Measurements from ENCODE around the gene RNU1-4. TPM values are rescaled to one million over a fixed set of nuclear protein-coding genes. Genes with fewer than 3 reads are reported as not detected.
A peak's percentile ranks its signal among the peaks of the same experiment; 100 is the strongest.
"Not testable (repeated sequence)": the region's sequence is repeated elsewhere in the genome, so short reads cannot be mapped to it uniquely, and the experiment has no call there.

Gene RNU1-4
- total RNA-seq, 4 donors from 2014 or later, result under 0.01 TPM

DNA sequence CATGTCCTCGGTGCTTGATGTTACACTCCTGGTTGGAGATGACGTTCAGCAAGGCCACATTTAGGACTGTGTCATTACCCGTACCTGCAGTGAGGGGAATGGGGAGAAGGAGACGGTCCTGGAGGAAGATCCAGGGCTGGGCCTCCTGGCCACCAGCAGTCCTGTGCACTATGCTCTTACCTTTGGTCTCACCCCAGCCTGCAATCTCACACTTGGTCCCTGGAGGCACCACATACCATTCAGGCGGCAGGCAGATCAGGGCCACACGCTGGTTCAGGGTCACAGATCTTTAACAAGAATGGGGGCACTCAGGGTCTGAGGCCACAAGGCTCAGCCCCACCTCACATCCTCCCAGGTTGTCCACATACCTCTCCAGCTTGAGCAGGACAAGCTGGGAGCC, 17.3 kb downstream of the RNU1-4 start:
- H3K27me3 ChIP-seq; H3K27ac ChIP-seq; H3K36me3 ChIP-seq; H3K4me1 ChIP-seq; DNase-seq; intact Hi-C loops (cut with DNase I); H3K4me3 ChIP-seq (replicated peaks in 1 of 3); H3K9me3 ChIP-seq: not testable (repeated sequence)
- WGBS, 2 donors, result no CpG with 5 or more reads among the region's 6 CpGs

DNA sequence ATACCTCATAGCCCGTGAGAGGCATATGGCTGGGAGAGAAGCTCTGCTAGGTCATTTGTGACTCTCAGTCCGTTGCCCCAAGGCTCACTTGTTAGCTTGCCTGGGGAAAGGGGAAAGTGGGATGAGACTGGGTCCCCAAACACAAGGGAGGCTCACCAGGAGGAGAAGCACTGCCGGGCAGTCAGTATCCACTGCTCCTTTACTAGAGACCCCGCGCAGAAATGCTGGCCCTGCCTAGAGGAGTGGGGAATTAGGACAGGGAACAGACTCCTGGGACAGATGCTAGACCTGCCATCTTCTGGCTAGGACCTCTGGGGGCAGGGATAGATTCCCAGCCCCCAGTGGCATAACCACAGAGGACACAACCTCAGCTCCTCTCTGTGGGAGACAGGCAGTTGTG, 17.7 kb downstream of the RNU1-4 start:
- DNase-seq, result not testable (repeated sequence)

GRCh38 chr1:16759041-16759493, 18.8 kb downstream of the RNU1-4 start:
- H3K36me3 ChIP-seq; H3K4me3 ChIP-seq (replicated peaks in 1 of 3); H3K27ac ChIP-seq; H3K4me1 ChIP-seq; intact Hi-C loops (cut with DNase I); H3K9me3 ChIP-seq; DNase-seq; H3K27me3 ChIP-seq: not testable (repeated sequence)
- 20 to 43% methylated on average over 3 to 20 of the region's 40 CpGs for WGBS, 2 donors

More for the DNA sequence above, 17.7 kb downstream of the RNU1-4 start:
- H3K27ac ChIP-seq; H3K4me3 ChIP-seq (replicated peaks in 1 of 3); H3K36me3 ChIP-seq; H3K9me3 ChIP-seq; H3K27me3 ChIP-seq; H3K4me1 ChIP-seq; intact Hi-C loops (cut with DNase I): not testable (repeated sequence)
- 84% methylated on average over 4 of the region's 5 CpGs; no CpG with 5 or more reads in 1 of the 2 donors for WGBS, 2 donors

GRCh38 chr1:16759650-16760455, 19.5 kb downstream of the RNU1-4 start:
- H3K4me3 ChIP-seq (replicated peaks in 1 of 3); intact Hi-C loops (cut with DNase I): not testable (repeated sequence)
- WGBS, 2 donors, result no CpG with 5 or more reads among the region's 62 CpGs

GRCh38 chr1:16760456-16760765, 20.1 kb downstream of the RNU1-4 start:
- intact Hi-C loops (cut with DNase I); H3K9me3 ChIP-seq; H3K4me3 ChIP-seq (replicated peaks in 1 of 3); H3K27ac ChIP-seq; H3K27me3 ChIP-seq; DNase-seq; H3K36me3 ChIP-seq: not testable (repeated sequence)
- peaks cover 13 to 15% of the 10 kb centered on the region in 2 donors for H3K4me1 ChIP-seq
- 92 to 93% methylated on average over 3 to 5 of the region's 11 CpGs for WGBS, 2 donors

More at GRCh38 chr1:16759650-16760455, 19.5 kb downstream of the RNU1-4 start:
- H3K4me1 ChIP-seq, H3K9me3 ChIP-seq, H3K27me3 ChIP-seq, H3K27ac ChIP-seq, H3K36me3 ChIP-seq, DNase-seq: not testable (repeated sequence)

DNA sequence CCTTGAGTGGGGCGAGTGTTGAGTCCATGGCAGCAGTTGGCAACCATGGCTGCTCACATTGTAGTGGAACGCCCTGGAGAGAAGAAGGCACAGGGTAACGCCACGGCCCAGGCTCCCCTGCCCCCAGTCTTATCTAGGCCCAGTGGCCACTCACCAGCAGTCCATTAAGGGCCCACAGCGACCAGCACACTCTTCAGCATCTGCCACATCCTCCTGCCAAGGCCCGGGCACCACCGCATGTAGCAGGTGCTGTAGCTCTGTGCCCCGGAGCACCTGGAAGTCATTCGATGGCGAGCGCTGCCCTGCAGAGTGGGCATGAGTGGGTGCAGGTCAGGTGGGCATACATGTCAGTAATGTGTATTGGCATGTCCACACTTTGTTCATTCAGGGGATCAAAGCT, 20.5 kb downstream of the RNU1-4 start:
- 95 to 100% methylated on average over 4 to 5 of the region's 11 CpGs for WGBS, 2 donors
- H3K4me3 ChIP-seq (replicated peaks in 1 of 3); H3K27ac ChIP-seq; DNase-seq; H3K27me3 ChIP-seq; H3K9me3 ChIP-seq; H3K36me3 ChIP-seq; intact Hi-C loops (cut with DNase I): not testable (repeated sequence)
- peaks cover 17 to 18% of the 10 kb centered on the region in 2 donors for H3K4me1 ChIP-seq

DNA sequence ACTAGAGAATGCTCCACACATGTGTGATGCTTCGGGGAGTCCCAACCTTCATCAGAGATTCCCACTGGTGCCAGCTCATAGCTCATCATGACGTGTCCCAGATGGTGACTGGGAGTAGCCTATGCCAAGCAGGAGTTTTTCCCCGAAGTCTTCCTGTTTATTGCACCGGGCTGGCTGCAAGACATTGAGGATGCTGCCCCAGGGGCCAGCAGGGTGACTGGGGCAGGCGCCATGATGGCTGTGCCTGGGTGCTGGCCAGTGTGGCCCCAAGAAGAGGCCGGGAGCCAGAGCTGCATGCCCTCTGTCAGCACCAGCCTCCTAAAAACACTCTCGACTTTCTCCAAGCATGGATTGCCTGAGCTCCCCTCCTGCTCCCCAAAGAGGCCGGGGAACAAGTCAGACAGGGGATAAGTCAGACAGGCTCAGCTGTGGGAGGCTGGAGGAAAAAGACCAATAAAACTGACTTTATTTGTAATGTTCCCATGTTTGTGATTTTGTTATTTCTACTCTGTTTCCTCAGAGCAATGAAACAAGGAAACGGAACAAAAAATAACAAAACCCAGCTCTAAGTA, 24.0 kb downstream of the RNU1-4 start:
- 79 to 80% methylated on average over 9 of the region's 9 CpGs for WGBS, 2 donors
- intact Hi-C loops (cut with DNase I); H3K4me3 ChIP-seq (replicated peaks in 1 of 3); H3K36me3 ChIP-seq; H3K27me3 ChIP-seq; DNase-seq; H3K9me3 ChIP-seq: not testable (repeated sequence)
- Histone ChIP-seq H3K27ac (peak overlapping the region in 1 of 3 donors; percentile 2), H3K4me1 (peaks cover 15 to 17% of the 10 kb centered on the region in 2 donors)

- H3K27me3 ChIP-seq; H3K9me3 ChIP-seq; H3K36me3 ChIP-seq; intact Hi-C loops (cut with DNase I); H3K4me3 ChIP-seq (replicated peaks in 1 of 3): not testable (repeated sequence)
- 53 to 63% methylated on average over 14 to 15 of the region's 15 CpGs for WGBS, 2 donors
- DNase-seq, result peak; percentile 53 to 64
- peak overlapping the region in 1 of 3 donors; percentile 2 for H3K27ac ChIP-seq
- peaks cover 15 to 17% of the 10 kb centered on the region in 2 donors for H3K4me1 ChIP-seq
These were observed 24.7 kb downstream of the RNU1-4 start for GRCh38 chr1:16764820-16765655.

DNA sequence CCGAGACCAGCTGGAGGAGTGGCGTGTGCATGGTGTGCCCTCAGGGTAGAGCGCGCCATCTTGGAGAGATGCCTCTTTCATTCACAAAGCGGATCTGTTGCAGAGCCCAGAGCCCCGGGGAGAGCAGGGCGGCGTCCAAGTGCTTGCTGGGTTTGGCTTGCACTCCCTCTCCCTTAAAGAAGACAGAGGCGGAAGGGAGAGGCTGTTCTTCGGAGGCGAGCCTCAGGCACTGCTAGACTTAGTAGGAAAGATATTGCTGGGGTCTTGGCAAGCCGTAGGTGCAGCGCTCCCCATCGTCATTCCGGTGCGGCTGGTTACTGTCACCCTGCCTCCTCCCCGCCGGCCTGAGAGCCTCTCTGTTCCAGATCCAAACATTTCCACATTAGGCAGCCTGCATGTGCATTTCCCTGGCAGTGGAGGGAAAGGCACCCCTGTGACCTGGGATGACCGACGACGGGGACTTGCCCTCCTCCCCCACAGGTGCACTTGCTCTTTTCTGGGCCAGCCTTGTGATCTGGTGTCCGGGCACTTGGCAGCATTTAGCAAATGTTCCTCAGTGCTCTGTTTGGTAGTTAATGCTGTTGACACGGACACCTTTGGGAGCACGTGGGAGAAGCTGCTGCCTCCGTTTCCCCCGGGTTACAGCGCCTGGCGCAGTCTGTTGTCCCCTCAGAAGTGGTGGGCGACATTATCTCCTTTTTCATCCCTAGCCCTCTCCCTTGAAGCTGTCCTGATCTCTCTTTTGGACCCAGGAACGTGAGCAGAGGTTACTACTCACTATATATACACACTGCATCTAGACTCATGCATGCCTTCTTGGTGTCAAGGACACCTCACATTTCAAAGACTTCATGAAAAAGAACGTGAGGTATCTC, 25.7 kb downstream of the RNU1-4 start:
- H3K4me1 ChIP-seq, result peaks cover 16 to 17% of the 10 kb centered on the region in 2 donors
- 75 to 81% methylated on average over 18 to 25 of the region's 31 CpGs for WGBS, 2 donors
- H3K27ac ChIP-seq; H3K36me3 ChIP-seq; intact Hi-C loops (cut with DNase I); H3K9me3 ChIP-seq; H3K4me3 ChIP-seq (replicated peaks in 1 of 3); H3K27me3 ChIP-seq: not testable (repeated sequence)
- DNase-seq, result peak; percentile 12 to 18

GRCh38 chr1:16766689-16767256, 26.5 kb downstream of the RNU1-4 start:
- 57 to 66% methylated on average over 9 of the region's 9 CpGs for WGBS, 2 donors
- DNase-seq; H3K36me3 ChIP-seq; H3K9me3 ChIP-seq; H3K27ac ChIP-seq; intact Hi-C loops (cut with DNase I); H3K4me3 ChIP-seq (replicated peaks in 1 of 3); H3K27me3 ChIP-seq: not testable (repeated sequence)
- H3K4me1 ChIP-seq, result peaks cover 20 to 22% of the 10 kb centered on the region in 2 donors

GRCh38 chr1:16770139-16770759, 29.9 kb downstream of the RNU1-4 start:
- H3K27ac ChIP-seq, result peak overlapping the region in 1 of 3 donors; percentile 38
- 27 to 33% methylated on average over 5 of the region's 5 CpGs for WGBS, 2 donors
- peak; percentile 73 to 83 for DNase-seq
- H3K36me3 ChIP-seq; H3K27me3 ChIP-seq; intact Hi-C loops (cut with DNase I); H3K4me3 ChIP-seq (replicated peaks in 1 of 3); H3K9me3 ChIP-seq: not testable (repeated sequence)
- H3K4me1 ChIP-seq, result peaks cover 17 to 26% of the 10 kb centered on the region in 2 donors

Data from thyroid gland (tissue), 4 donors.